Measurements from ENCODE around the gene FASN. TPM values are rescaled to one million over a fixed set of nuclear protein-coding genes. Genes with fewer than 3 reads are reported as not detected.

FASN gene
- total RNA-seq, 2 donors from 2014 or later, result 16.3 to 388 TPM

DNA sequence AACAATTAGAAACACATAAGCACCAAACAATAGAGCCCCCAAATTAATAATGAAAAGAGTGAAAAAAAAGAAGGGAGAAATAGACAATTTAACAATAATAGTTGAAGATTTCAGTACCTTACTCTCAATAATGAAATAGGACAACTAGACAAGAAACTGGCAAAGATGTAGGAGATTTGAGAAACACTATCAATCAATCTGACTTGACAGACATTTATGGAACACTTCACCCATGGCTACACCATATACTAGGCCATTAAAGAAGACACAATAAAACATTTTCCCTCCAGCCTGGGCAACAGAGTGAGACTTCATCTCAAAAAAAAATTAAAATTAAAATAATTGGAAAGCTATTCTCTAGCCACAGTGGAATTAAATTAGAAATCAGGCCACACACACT is 27.4 kb downstream of the FASN start:
- no peak for DNase-seq
- H3K9me3 ChIP-seq, result no peaks in the 10 kb centered on the region
- H3K27ac ChIP-seq, result no peak overlapping the region
- intact Hi-C loops (cut with DNase I), result no loop called here
- no peak for ATAC-seq
- no peaks in the 10 kb centered on the region for H3K36me3 ChIP-seq (replicated peaks in 1 of 2; ENCODE audit: insufficient read depth in 1 of 2, low read depth in 2 of 2)
- TF ChIP-seq POLR2A (IDR thresholded peaks at IDR 0.05) (no peak), CTCF (IDR thresholded peaks at IDR 0.05) (no peak)
- no peak overlapping the region for H3K4me3 ChIP-seq
- H3K27me3 ChIP-seq, result no peaks in the 10 kb centered on the region
- H3K4me1 ChIP-seq, result peaks cover 9% of the 10 kb centered on the region

GRCh38 chr17:82065638-82066303 is 32.3 kb downstream of the FASN start, which contains the start of gene DUS1L:
TSS of gene DUS1L (minus strand) at chr17:82065804. CDS start at chr17:82065059, 745 bp downstream.
- 10 to 31% methylated on average over 25 to 70 of the region's 88 CpGs for WGBS, 2 donors
- peaks cover 0 to 4% of the 10 kb centered on the region in 2 donors for H3K36me3 ChIP-seq (replicated peaks in 1 of 2; ENCODE audit: insufficient read depth in 1 of 2, low read depth in 2 of 2)
- TF ChIP-seq CTCF (IDR thresholded peaks at IDR 0.05) (peak in 1 of 7 experiments; percentile 0), POLR2A (IDR thresholded peaks at IDR 0.05) (peak in 2 of 3 donors; percentile 33 to 39)

GRCh38 chr17:82065193-82065637 is 32.8 kb downstream of the FASN start:
- Histone ChIP-seq H3K27ac (peak overlapping the region; percentile 64 to 86 (median 70)), H3K9me3 (no peaks in the 10 kb centered on the region), H3K4me1 (peaks cover 33% of the 10 kb centered on the region), H3K4me3 (peak overlapping the region; percentile 43 to 92), H3K36me3 (replicated peaks in 1 of 2; ENCODE audit: insufficient read depth in 1 of 2, low read depth in 2 of 2) (peaks cover 2 to 7% of the 10 kb centered on the region in 2 donors), H3K27me3 (no peaks in the 10 kb centered on the region)
- TF ChIP-seq POLR2A (IDR thresholded peaks at IDR 0.05) (no peak), CTCF (IDR thresholded peaks at IDR 0.05) (no peak)
- intact Hi-C loops (cut with DNase I), result no loop called here
- DNase-seq, result no peak
- ATAC-seq, result peak; percentile 47
- WGBS, 2 donors, result 1 to 4% methylated on average over 5 to 46 of the region's 47 CpGs

More at GRCh38 chr17:82065638-82066303, 32.3 kb downstream of the FASN start, which contains the start of gene DUS1L:
- DNase-seq (peak; percentile 62 to 72 (median 68)), ATAC-seq (peak; percentile 92)
- Histone ChIP-seq H3K27me3 (no peaks in the 10 kb centered on the region), H3K4me1 (peaks cover 33% of the 10 kb centered on the region), H3K4me3 (peak within 1 kb of the TSS; percentile 43 to 92), H3K9me3 (no peaks in the 10 kb centered on the region), H3K27ac (peak within 1 kb of the TSS; percentile 64 to 86 (median 70))
- intact Hi-C loops (cut with DNase I), result no loop called here

- H3K9me3 ChIP-seq, result no peaks in the 10 kb centered on the region
- peak overlapping the region in 3 of 4 donors; percentile 64 to 86 (median 71) for H3K27ac ChIP-seq
- intact Hi-C loops (cut with DNase I), result no loop called here
- DNase-seq (peak in 1 of 4 donors; percentile 44), ATAC-seq (no peak)
- no peaks in the 10 kb centered on the region for H3K27me3 ChIP-seq
- TF ChIP-seq CTCF (IDR thresholded peaks at IDR 0.05) (no peak), POLR2A (IDR thresholded peaks at IDR 0.05) (no peak)
- H3K4me1 ChIP-seq, result peaks cover 33% of the 10 kb centered on the region
- WGBS, 2 donors, result 11 to 16% methylated on average over 9 to 31 of the region's 36 CpGs
- H3K4me3 ChIP-seq, result peak overlapping the region; percentile 43 to 92
- H3K36me3 ChIP-seq (replicated peaks in 1 of 2; ENCODE audit: insufficient read depth in 1 of 2, low read depth in 2 of 2), result peaks cover 3 to 9% of the 10 kb centered on the region in 2 donors
These were observed 33.4 kb downstream of the FASN start for GRCh38 chr17:82064433-82065192.

Data from body of pancreas (tissue), 4 donors.